GM18505 (cell line): ENCODE data around the gene CLEC19A.
"Not testable (repeated sequence)": the region's sequence is repeated elsewhere in the genome, so short reads cannot be mapped to it uniquely, and the experiment has no call there.

Experiments
- ATAC-seq: cut with Tn5 transposase; IDR thresholded peaks from one replicate; pipeline ENCODE4 v1.9.1; 2021; ENCODE audit not compliant: unreplicated experiment
- POLR2A ChIP-seq: IDR thresholded peaks from 4 replicates; pipeline ENCODE4 v1.6.1; 2011; ENCODE audit warnings: borderline replicate concordance; ENCODE audit not compliant: insufficient read depth, insufficient read length; ENCODE audit errors: extremely low read depth

Gene CLEC19A

GRCh38 chr16:19290860-19291259, 5.3 kb downstream of the CLEC19A start:
- no peak for TF ChIP-seq POLR2A
- no peak for ATAC-seq

GRCh38 chr16:19291475-19291874, 5.9 kb downstream of the CLEC19A start:
- TF ChIP-seq POLR2A = no peak
- ATAC-seq = no peak

- TF ChIP-seq POLR2A = no peak
- ATAC-seq = no peak
Observed at GRCh38 chr16:19292186-19292585, 6.7 kb downstream of the CLEC19A start.

- ATAC-seq = peak; percentile 84
- TF ChIP-seq POLR2A = no peak
Observed at GRCh38 chr16:19294156-19294649, 8.7 kb downstream of the CLEC19A start.

- no peak for TF ChIP-seq POLR2A
- no peak for ATAC-seq
Observed at GRCh38 chr16:19295393-19295792, 9.9 kb downstream of the CLEC19A start.

- no peak for TF ChIP-seq POLR2A
Observed at GRCh38 chr16:19297454-19297853, 11.9 kb downstream of the CLEC19A start.

DNA sequence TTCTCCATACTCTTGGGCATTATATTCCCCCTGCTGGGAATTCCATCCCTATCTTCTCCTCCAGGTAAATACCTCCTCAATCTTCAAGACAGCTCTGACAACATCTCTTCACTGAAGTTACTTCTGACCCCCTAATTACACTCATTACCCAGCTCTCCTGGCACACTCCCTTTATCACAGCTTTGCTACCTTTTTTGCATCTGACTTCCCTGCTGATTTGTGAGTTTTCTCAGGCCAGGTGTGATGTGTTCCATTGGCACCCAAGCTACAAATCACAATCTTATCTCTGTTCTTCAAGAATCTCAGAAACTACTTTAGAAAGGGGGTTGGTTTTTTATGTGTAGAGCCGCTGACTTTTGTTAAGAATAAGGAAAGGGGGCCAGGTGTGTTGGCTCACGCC, 14.0 kb downstream of the CLEC19A start:
- no peak for ATAC-seq
- TF ChIP-seq POLR2A = no peak

More at GRCh38 chr16:19297454-19297853, 11.9 kb downstream of the CLEC19A start:
- ATAC-seq = no peak

GRCh38 chr16:19301931-19302330, 16.4 kb downstream of the CLEC19A start:
- no peak for ATAC-seq
- TF ChIP-seq POLR2A = no peak

DNA sequence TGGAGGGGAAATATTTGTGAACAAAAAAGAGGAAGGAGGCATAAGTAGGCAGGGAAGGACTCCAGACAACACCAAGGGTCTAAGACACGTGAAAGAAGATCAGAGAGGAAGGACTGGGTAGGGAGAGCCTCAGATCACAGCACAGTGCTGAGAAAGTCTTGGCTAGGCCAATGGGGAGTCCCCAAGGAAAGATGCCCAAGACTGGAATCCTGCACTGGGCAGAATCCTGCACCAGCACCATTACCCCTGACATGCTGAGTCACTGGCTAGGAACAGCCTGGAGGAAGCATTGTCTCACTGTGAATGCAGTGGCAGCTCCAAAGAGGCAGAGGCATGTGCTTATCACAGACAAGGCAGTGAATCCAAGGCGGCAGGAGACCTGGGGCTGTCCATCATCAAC, 19.2 kb downstream of the CLEC19A start:
- no peak for TF ChIP-seq POLR2A
- no peak for ATAC-seq

GRCh38 chr16:19305443-19305842, 19.9 kb downstream of the CLEC19A start:
- no peak for ATAC-seq
- TF ChIP-seq POLR2A = no peak

GRCh38 chr16:19307587-19308241, 22.2 kb downstream of the CLEC19A start:
- no peak for TF ChIP-seq POLR2A
- ATAC-seq = no peak

DNA sequence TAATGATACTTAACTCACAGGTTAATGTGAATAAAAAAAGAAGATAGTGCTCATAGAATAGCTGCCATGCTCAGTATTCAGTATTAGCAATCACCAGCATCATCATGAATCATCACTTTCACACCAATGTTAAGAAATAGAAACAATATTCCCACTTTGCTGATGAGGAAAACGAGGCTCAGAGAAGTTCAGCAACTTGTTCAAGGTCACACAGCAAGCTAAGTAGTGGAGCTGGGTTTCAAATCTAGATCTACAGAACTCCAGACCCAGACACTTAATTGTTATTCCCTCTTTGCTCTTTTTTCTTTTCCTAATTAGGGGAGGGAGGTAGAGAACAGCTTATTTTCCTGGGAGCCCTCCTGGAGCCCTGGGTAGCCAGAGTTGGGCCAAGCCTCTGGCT, 22.9 kb downstream of the CLEC19A start:
- no peak for TF ChIP-seq POLR2A
- no peak for ATAC-seq

GRCh38 chr16:19309178-19309577, 23.6 kb downstream of the CLEC19A start:
- ATAC-seq = no peak
- no peak for TF ChIP-seq POLR2A

- TF ChIP-seq POLR2A = no peak
Observed at GRCh38 chr16:19314718-19315425, 29.3 kb downstream of the CLEC19A start.

GRCh38 chr16:19315889-19316433, 30.4 kb downstream of the CLEC19A start:
- ATAC-seq = no peak
- no peak for TF ChIP-seq POLR2A

More at GRCh38 chr16:19314718-19315425, 29.3 kb downstream of the CLEC19A start:
- no peak for ATAC-seq

DNA sequence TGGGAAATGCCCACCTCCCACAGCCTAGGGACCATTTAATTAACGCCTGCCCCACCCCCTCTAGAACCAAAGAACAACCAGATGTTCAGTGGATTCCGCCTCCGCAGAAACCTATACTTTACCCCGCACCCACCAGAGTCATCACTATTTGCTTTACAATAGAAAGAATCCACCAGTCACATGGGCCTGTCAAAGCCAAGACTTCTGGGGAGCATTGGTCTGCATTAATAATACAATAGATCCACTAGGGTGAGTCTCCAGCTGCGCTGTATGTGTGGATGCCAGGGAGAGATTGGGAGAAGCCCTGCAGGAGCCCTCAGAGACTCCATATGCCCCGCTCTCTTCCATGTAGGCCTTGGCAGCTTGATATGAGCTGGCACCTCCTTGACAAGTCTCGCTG, 31.3 kb downstream of the CLEC19A start:
- ATAC-seq = no peak
- TF ChIP-seq POLR2A = no peak

GRCh38 chr16:19321186-19321585, 35.7 kb downstream of the CLEC19A start:
- ATAC-seq = not testable (repeated sequence)
